GM19025 (cell line): ENCODE data around the gene NCOR1.

Experiments used
- ATAC-seq: cut with Tn5 transposase; IDR thresholded peaks from one replicate; pipeline ENCODE4 v1.9.1; 2021; ENCODE audit warnings: mild to moderate bottlenecking, low read depth, moderate library complexity; ENCODE audit not compliant: unreplicated experiment

NCOR1 gene

GRCh38 chr17:16037636-16038035 lies 177.7 kb downstream of the NCOR1 start:
- ATAC-seq = no peak

GRCh38 chr17:16036261-16036660 lies 179.1 kb downstream of the NCOR1 start:
- ATAC-seq = no peak

- no peak for ATAC-seq
Measured at GRCh38 chr17:16033729-16034349, 181.5 kb downstream of the NCOR1 start.

GRCh38 chr17:16027708-16028584 lies 187.4 kb downstream of the NCOR1 start:
- ATAC-seq = peak; percentile 70

GRCh38 chr17:16026895-16027294 lies 188.4 kb downstream of the NCOR1 start:
- no peak for ATAC-seq

- ATAC-seq = no peak
Measured at GRCh38 chr17:16025202-16025601, 190.1 kb downstream of the NCOR1 start.

GRCh38 chr17:16023881-16024280 lies 191.5 kb downstream of the NCOR1 start:
- ATAC-seq = no peak

- ATAC-seq = no peak
Measured at GRCh38 chr17:16019347-16019746, 196.0 kb downstream of the NCOR1 start.

- ATAC-seq = no peak
Measured at GRCh38 chr17:16013943-16014407, 201.4 kb downstream of the NCOR1 start.

GRCh38 chr17:16007439-16007838 lies 207.9 kb downstream of the NCOR1 start:
- no peak for ATAC-seq

- ATAC-seq = no peak
Measured at GRCh38 chr17:16005636-16006035, 209.7 kb downstream of the NCOR1 start.

- ATAC-seq = no peak
Measured at GRCh38 chr17:16003841-16004240, 211.5 kb downstream of the NCOR1 start.

- no peak for ATAC-seq
Measured at GRCh38 chr17:16002708-16003260, 212.6 kb downstream of the NCOR1 start.

GRCh38 chr17:16001226-16001897 lies 214.0 kb downstream of the NCOR1 start:
- ATAC-seq = no peak

GRCh38 chr17:15999974-16000827 lies 215.1 kb downstream of the NCOR1 start:
- ATAC-seq = peak; percentile 41

GRCh38 chr17:15999141-15999973 lies 216.0 kb downstream of the NCOR1 start, which contains the start of the genes TTC19 and ZSWIM7:
Gene TTC19, plus strand, starts transcription at chr17:15999824. Its CDS starts 25 bp downstream, at chr17:15999849.
Gene ZSWIM7, minus strand, starts transcription at chr17:15999704. Its CDS starts 110 bp downstream, at chr17:15999594.
- ATAC-seq = peak; percentile 94

GRCh38 chr17:15998031-15998562 lies 217.2 kb downstream of the NCOR1 start:
- no peak for ATAC-seq

- ATAC-seq = no peak
Measured at GRCh38 chr17:15996322-15996721, 219.0 kb downstream of the NCOR1 start.
